ENCODE results near the gene MAT2B.

The MAT2B gene

GRCh38 chr5:163525096-163525495, 19.7 kb downstream of the MAT2B start:
- no peak overlapping the region for H3K27ac ChIP-seq
- TF ChIP-seq CTCF (IDR thresholded peaks at IDR 0.05): no peak
- no peak for TF ChIP-seq ZFX (IDR thresholded peaks at IDR 0.05; ENCODE audit: borderline replicate concordance)

- H3K27ac ChIP-seq: no peak overlapping the region
- no peak for TF ChIP-seq CTCF (IDR thresholded peaks at IDR 0.05)
- TF ChIP-seq ZFX (IDR thresholded peaks at IDR 0.05; ENCODE audit: borderline replicate concordance): no peak
Measured at GRCh38 chr5:163529698-163530097, 24.3 kb downstream of the MAT2B start.

GRCh38 chr5:163531272-163531671, 25.9 kb downstream of the MAT2B start:
- H3K27ac ChIP-seq: no peak overlapping the region
- TF ChIP-seq ZFX (IDR thresholded peaks at IDR 0.05; ENCODE audit: borderline replicate concordance) (no peak), CTCF (IDR thresholded peaks at IDR 0.05) (no peak)

- TF ChIP-seq CTCF (IDR thresholded peaks at IDR 0.05) (no peak), ZFX (IDR thresholded peaks at IDR 0.05; ENCODE audit: borderline replicate concordance) (no peak)
- no peak overlapping the region for H3K27ac ChIP-seq
Measured at GRCh38 chr5:163532171-163533084, 27.0 kb downstream of the MAT2B start.

GRCh38 chr5:163533223-163533622, 27.8 kb downstream of the MAT2B start:
- H3K27ac ChIP-seq: no peak overlapping the region
- TF ChIP-seq CTCF (IDR thresholded peaks at IDR 0.05): no peak
- TF ChIP-seq ZFX (IDR thresholded peaks at IDR 0.05; ENCODE audit: borderline replicate concordance): no peak

GRCh38 chr5:163534492-163535094, 29.2 kb downstream of the MAT2B start:
- H3K27ac ChIP-seq: no peak overlapping the region

More at GRCh38 chr5:163534492-163535094, 29.2 kb downstream of the MAT2B start:
- TF ChIP-seq ZFX (IDR thresholded peaks at IDR 0.05; ENCODE audit: borderline replicate concordance): no peak
- no peak for TF ChIP-seq CTCF (IDR thresholded peaks at IDR 0.05)

All from 22Rv1 (cell line).